ENCODE data around the gene SAC3D1.

SAC3D1 gene

DNA sequence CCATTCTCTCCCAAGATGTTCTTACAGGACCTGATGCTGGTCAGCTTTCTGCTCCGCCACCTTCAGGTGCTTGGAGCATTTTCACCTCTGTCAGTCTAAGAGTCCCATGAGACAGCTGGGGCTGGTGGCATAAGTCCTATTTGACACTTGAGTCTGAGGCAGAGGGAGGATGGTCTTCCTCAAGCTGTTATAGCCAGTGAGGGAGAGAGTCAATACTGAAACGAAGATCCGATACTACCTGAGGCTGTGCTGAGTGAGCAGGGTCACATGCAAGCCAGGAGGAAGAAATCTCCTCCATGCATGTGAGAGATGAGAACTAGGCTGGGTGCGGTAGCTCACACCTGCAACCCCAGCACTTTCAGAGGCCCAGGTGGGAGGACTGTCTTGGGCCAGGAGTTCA is 48.6 kb downstream of the SAC3D1 start:
- no peak for DNase-seq (ENCODE audit: low spot score)

DNA sequence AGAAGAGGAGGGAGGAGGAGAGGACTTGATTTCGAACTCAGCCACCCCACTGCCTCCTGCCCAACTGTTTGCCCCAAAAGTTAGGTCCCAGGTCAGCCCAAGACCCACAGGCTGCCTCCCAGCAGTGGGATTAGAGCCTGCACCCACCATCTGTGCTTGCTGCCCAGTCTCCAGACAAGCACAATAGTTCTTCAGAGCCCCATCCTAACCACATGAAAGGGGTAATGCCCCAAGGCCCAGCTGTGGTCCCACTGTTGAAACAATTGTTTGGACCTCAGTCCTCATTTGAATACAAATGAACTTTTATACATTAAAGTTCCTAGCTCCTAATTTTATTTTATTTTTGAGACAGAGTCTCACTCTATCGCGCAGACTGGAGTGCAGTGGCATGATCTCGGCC is 49.6 kb downstream of the SAC3D1 start:
- no peak for DNase-seq (ENCODE audit: low spot score)

All from AG08396 (cell line).